ENCODE data around the gene HBB.
"Not testable (repeated sequence)": the region's sequence is repeated elsewhere in the genome, so short reads cannot be mapped to it uniquely, and the experiment has no call there.

The HBB gene

DNA sequence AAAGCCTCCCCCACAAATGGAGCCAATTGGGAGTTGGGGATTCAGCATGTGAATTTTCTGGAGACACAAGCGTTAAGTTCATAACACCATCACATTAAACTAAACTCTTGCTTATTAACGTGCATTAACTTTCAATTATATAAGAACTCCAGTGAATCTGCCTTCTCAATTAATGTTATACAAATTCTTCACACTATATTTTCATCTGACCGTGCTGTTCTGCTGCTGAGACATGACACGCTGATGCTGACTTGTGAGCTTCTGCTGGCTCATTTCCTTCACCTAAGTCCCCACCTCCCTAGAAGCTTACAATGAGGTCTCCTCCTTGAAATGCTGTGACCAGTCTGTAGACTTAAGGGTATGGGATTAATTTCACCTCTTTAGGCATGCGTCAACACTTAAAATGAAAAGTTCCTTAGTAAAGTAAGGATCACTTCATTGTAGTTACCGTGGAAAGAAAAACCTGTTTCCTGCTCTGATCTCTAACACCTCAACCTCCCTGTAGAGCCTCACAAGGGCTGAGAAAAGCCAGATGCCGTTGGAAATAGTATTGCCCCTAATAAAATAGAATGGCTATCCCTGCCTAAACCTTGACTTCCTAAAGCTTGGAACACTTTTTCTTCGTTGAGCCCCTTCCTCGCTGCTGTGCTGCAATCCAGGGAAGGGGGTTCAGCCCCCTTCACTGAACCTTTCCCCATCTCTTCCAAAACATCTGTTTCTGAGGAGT, 25.5 kb upstream of the HBB start:
- DNase-seq (no peak), ATAC-seq (ENCODE audit: insufficient read depth, low read depth) (no peak)
- no peak overlapping the region for H2AFZ ChIP-seq (ENCODE audit: low read depth, low read length)
- no peaks in the 10 kb centered on the region for H3K9me3 ChIP-seq (ENCODE audit: insufficient read depth, low read length, severe bottlenecking)
- H3K4me2 ChIP-seq (ENCODE audit: insufficient read depth, low read length) = no peak overlapping the region
- TF ChIP-seq EZH2 (IDR thresholded peaks at IDR 0.05; ENCODE audit: borderline replicate concordance, low read depth, low read length, severe bottlenecking) = no peak
- TF ChIP-seq, protein P1, sequence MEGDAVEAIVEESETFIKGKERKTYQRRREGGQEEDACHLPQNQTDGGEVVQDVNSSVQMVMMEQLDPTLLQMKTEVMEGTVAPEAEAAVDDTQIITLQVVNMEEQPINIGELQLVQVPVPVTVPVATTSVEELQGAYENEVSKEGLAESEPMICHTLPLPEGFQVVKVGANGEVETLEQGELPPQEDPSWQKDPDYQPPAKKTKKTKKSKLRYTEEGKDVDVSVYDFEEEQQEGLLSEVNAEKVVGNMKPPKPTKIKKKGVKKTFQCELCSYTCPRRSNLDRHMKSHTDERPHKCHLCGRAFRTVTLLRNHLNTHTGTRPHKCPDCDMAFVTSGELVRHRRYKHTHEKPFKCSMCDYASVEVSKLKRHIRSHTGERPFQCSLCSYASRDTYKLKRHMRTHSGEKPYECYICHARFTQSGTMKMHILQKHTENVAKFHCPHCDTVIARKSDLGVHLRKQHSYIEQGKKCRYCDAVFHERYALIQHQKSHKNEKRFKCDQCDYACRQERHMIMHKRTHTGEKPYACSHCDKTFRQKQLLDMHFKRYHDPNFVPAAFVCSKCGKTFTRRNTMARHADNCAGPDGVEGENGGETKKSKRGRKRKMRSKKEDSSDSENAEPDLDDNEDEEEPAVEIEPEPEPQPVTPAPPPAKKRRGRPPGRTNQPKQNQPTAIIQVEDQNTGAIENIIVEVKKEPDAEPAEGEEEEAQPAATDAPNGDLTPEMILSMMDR (IDR thresholded peaks at IDR 0.05; ENCODE audit: borderline replicate concordance, extremely low read depth, low read length, poor library complexity, severe bottlenecking) = no peak
- no peaks in the 10 kb centered on the region for H3K27me3 ChIP-seq (ENCODE audit: insufficient read depth, low read length, poor library complexity)
- H3K27ac ChIP-seq (ENCODE audit: low read length) = no peak overlapping the region
- H3K4me1 ChIP-seq (ENCODE audit: insufficient read depth, low read length) = no peaks in the 10 kb centered on the region
- no peak overlapping the region for H3K4me3 ChIP-seq (ENCODE audit: low read depth in 1 of 2, low read length in 2 of 2)
- no peaks in the 10 kb centered on the region for H4K20me1 ChIP-seq (ENCODE audit: insufficient read depth, low read length)
- H3K36me3 ChIP-seq (ENCODE audit: insufficient read depth, low read length) = no peaks in the 10 kb centered on the region
- no peaks in the 10 kb centered on the region for H3K79me2 ChIP-seq (ENCODE audit: insufficient read depth, low read length)
- no peak overlapping the region for H3K9ac ChIP-seq (ENCODE audit: low read depth, low read length)

DNA sequence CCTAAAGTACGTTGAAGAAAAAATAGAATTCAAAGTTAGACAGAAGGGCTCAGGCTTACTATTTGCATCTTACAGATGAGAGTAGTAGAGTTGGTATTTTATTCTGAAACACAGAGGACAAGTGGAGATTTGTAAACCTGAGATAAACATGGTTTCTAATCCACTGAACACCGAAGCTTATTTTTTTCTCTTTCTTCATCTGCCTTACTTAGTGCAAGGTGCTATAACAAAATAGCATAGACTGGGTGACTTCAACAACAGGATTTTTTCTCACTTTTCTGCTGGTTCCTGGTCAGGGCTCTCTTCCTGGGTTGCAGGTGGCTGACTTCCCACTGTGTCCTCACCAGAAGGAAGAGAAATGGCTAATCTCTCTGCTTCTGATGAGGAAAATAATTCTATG, 24.9 kb upstream of the HBB start:
- H3K4me3 ChIP-seq (ENCODE audit: low read depth in 1 of 2, low read length in 2 of 2) = no peak overlapping the region
- no peak overlapping the region for H3K27ac ChIP-seq (ENCODE audit: low read length)
- ATAC-seq (ENCODE audit: insufficient read depth, low read depth) (no peak), DNase-seq (no peak)
- H3K4me1 ChIP-seq (ENCODE audit: insufficient read depth, low read length) = no peaks in the 10 kb centered on the region
- no peak overlapping the region for H3K9ac ChIP-seq (ENCODE audit: low read depth, low read length)
- H4K20me1 ChIP-seq (ENCODE audit: insufficient read depth, low read length) = no peaks in the 10 kb centered on the region
- no peak overlapping the region for H2AFZ ChIP-seq (ENCODE audit: low read depth, low read length)
- TF ChIP-seq, protein P1 (IDR thresholded peaks at IDR 0.05; ENCODE audit: borderline replicate concordance, extremely low read depth, low read length, poor library complexity, severe bottlenecking) = no peak
- no peak for TF ChIP-seq EZH2 (IDR thresholded peaks at IDR 0.05; ENCODE audit: borderline replicate concordance, low read depth, low read length, severe bottlenecking)
- H3K4me2 ChIP-seq (ENCODE audit: insufficient read depth, low read length) = no peak overlapping the region
- no peaks in the 10 kb centered on the region for H3K79me2 ChIP-seq (ENCODE audit: insufficient read depth, low read length)
- H3K36me3 ChIP-seq (ENCODE audit: insufficient read depth, low read length) = no peaks in the 10 kb centered on the region
- no peaks in the 10 kb centered on the region for H3K9me3 ChIP-seq (ENCODE audit: insufficient read depth, low read length, severe bottlenecking)
- no peaks in the 10 kb centered on the region for H3K27me3 ChIP-seq (ENCODE audit: insufficient read depth, low read length, poor library complexity)

DNA sequence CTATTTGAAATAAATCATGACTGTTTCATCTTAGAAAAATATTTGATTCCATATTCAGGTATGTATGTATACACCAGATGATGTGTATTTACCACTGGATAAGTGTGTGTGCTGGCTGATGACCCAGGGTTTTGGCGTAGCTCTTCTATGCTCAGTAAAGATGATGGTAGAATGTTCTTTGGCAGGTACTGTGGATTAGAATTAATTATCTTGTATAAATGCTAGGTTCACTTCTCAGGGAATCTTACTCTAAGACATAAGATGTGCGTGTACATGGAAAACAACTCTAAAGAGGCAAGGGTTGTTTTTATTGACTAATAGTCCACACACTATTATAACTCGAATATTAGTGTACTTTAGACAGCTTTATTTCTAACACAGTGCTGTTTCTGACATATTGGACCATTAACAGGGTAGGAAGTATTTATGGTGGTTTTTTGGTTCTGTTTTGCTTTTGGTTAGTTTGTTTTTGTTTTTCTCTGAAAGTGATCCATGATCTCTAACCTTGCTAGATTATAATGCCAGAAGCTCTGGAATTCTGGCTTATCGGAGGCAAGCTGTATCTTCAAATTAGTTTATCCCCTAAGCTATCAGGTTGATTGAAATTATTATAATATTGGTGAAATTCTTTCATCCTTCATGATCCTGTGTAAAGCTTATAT, 23.8 kb upstream of the HBB start:
- no peaks in the 10 kb centered on the region for H4K20me1 ChIP-seq (ENCODE audit: insufficient read depth, low read length)
- no peaks in the 10 kb centered on the region for H3K79me2 ChIP-seq (ENCODE audit: insufficient read depth, low read length)
- no peaks in the 10 kb centered on the region for H3K4me1 ChIP-seq (ENCODE audit: insufficient read depth, low read length)
- H3K9me3 ChIP-seq (ENCODE audit: insufficient read depth, low read length, severe bottlenecking) = no peaks in the 10 kb centered on the region
- H2AFZ ChIP-seq (ENCODE audit: low read depth, low read length) = no peak overlapping the region
- H3K36me3 ChIP-seq (ENCODE audit: insufficient read depth, low read length) = no peaks in the 10 kb centered on the region
- H3K27me3 ChIP-seq (ENCODE audit: insufficient read depth, low read length, poor library complexity) = peaks cover 1% of the 10 kb centered on the region
- no peak overlapping the region for H3K4me2 ChIP-seq (ENCODE audit: insufficient read depth, low read length)
- no peak overlapping the region for H3K27ac ChIP-seq (ENCODE audit: low read length)
- ATAC-seq (ENCODE audit: insufficient read depth, low read depth) (no peak), DNase-seq (no peak)
- H3K4me3 ChIP-seq (ENCODE audit: low read depth in 1 of 2, low read length in 2 of 2) = no peak overlapping the region
- no peak overlapping the region for H3K9ac ChIP-seq (ENCODE audit: low read depth, low read length)
- no peak for TF ChIP-seq EZH2 (IDR thresholded peaks at IDR 0.05; ENCODE audit: borderline replicate concordance, low read depth, low read length, severe bottlenecking)
- TF ChIP-seq, protein P1 (IDR thresholded peaks at IDR 0.05; ENCODE audit: borderline replicate concordance, extremely low read depth, low read length, poor library complexity, severe bottlenecking) = no peak

DNA sequence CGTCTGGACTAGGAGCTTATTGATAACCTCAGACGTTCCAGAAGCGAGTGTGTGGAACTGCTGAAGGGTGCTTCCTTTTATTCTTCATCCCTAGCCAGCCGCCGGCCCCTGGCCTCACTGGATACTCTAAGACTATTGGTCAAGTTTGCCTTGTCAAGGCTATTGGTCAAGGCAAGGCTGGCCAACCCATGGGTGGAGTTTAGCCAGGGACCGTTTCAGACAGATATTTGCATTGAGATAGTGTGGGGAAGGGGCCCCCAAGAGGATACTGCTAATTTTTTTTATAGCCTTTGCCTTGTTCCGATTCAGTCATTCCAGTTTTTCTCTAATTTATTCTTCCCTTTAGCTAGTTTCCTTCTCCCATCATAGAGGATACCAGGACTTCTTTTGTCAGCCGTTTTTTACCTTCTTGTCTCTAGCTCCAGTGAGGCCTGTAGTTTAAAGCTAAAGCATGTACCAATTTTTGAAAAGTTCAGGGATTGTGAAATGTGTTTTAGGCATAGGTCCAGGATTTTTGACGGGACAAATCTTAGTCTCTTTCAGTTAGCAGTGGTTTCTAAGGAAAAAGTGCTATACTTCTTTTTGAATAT, 23.0 kb upstream of the HBB start, which contains the start of gene HBG1:
Gene HBG1 (minus strand): TSS at position 51 of the 590 bp plus-strand sequence. CDS start 53 bp downstream, outside the sequence.
- H3K79me2 ChIP-seq (ENCODE audit: insufficient read depth, low read length); DNase-seq; H3K9me3 ChIP-seq (ENCODE audit: insufficient read depth, low read length, severe bottlenecking); ATAC-seq (ENCODE audit: insufficient read depth, low read depth); H3K27ac ChIP-seq (ENCODE audit: low read length); H3K27me3 ChIP-seq (ENCODE audit: insufficient read depth, low read length, poor library complexity); H3K9ac ChIP-seq (ENCODE audit: low read depth, low read length); H3K4me3 ChIP-seq (ENCODE audit: low read depth in 1 of 2, low read length in 2 of 2); H4K20me1 ChIP-seq (ENCODE audit: insufficient read depth, low read length); H3K4me1 ChIP-seq (ENCODE audit: insufficient read depth, low read length); H3K36me3 ChIP-seq (ENCODE audit: insufficient read depth, low read length); H3K4me2 ChIP-seq (ENCODE audit: insufficient read depth, low read length); H2AFZ ChIP-seq (ENCODE audit: low read depth, low read length): not testable (repeated sequence)

DNA sequence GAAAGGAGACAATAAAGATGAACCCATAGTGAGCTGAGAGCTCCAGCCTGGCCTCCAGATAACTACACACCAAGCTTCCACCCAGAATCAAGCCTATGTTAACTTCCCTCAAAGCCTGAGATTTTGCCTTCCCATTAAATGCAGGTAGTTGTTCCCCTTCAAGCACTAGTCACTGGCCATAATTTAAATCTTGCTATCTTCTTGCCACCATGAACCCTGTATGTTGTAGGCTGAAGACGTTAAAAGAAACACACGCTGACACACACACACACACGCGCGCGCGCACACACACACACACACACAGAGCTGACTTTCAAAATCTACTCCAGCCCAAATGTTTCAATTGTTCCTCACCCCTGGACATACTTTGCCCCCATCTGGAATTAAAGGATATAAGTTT, 21.6 kb upstream of the HBB start:
- not testable (repeated sequence) for H3K4me2 ChIP-seq (ENCODE audit: insufficient read depth, low read length)

More for the DNA sequence above, 21.6 kb upstream of the HBB start:
- H3K36me3 ChIP-seq (ENCODE audit: insufficient read depth, low read length); H4K20me1 ChIP-seq (ENCODE audit: insufficient read depth, low read length); H3K27ac ChIP-seq (ENCODE audit: low read length); ATAC-seq (ENCODE audit: insufficient read depth, low read depth); H2AFZ ChIP-seq (ENCODE audit: low read depth, low read length); H3K27me3 ChIP-seq (ENCODE audit: insufficient read depth, low read length, poor library complexity); H3K4me1 ChIP-seq (ENCODE audit: insufficient read depth, low read length); H3K79me2 ChIP-seq (ENCODE audit: insufficient read depth, low read length); DNase-seq; H3K9me3 ChIP-seq (ENCODE audit: insufficient read depth, low read length, severe bottlenecking); H3K4me3 ChIP-seq (ENCODE audit: low read depth in 1 of 2, low read length in 2 of 2); H3K9ac ChIP-seq (ENCODE audit: low read depth, low read length): not testable (repeated sequence)

All from DND-41 (cell line).